HepG2 (cell line): ENCODE measurements around the gene KLF13. TPM values are rescaled to one million over a fixed set of nuclear protein-coding genes. Genes with fewer than 3 reads are reported as not detected.

Source experiments
- KDM1A ChIP-seq: IDR thresholded peaks from 2 replicates; pipeline ENCODE4 v1.6.1; 2016; ENCODE audit warnings: missing compliant biosample characterization
- ZNF775 ChIP-seq: sonication (generic); formaldehyde crosslinking; IDR thresholded peaks from 2 replicates; pipeline ENCODE4 v1.4.0; 2020; ENCODE audit warnings: missing genetic modification reagents, mild to moderate bottlenecking, moderate library complexity, borderline replicate concordance
- polyA plus RNA-seq, 8 experiments: library from polyadenylated mRNA; depleted of rRNA in 3 of 8; stranded (reverse) in 7 of 8; unstranded in 1 of 8; fragments of >200 nt; fragmentation: Illumina TruSeq in 4 of 8; extraction: Trizol in 4 of 8; gene quantifications; 2 replicates each; pipeline versions ENCODE4 v1.2.1 to v1.2.3, GENCODE V29; 2011 to 2016; ENCODE audit warnings: low read depth in 4 of 8, missing spikeins in 1 of 8, mixed read lengths in 1 of 8; ENCODE audit not compliant: insufficient read depth in 1 of 8
- total RNA-seq, 5 experiments: library from RNA; depleted of rRNA; stranded (reverse); fragments of >200 nt; fragmentation: Illumina TruSeq; extraction: Trizol; gene quantifications; 2 replicates each; pipeline ENCODE4 v1.2.3, GENCODE V29; 2016; ENCODE audit warnings: low read depth in 1 of 5
- TF ChIP-seq, protein P1 (sequence below), 2 experiments: fragments of 450-650 bp in 1 of 2; sonication (generic) in 1 of 2; formaldehyde crosslinking in 1 of 2; IDR thresholded peaks; 2 replicates each; pipeline versions ENCODE4 v1.6.1 to v1.8.0; 2016 to 2022; ENCODE audit warnings: antibody characterized with exemption in 1 of 2, mild to moderate bottlenecking in 1 of 2, missing genetic modification reagents in 1 of 2
- TF ChIP-seq, protein P2 (sequence below), 2 experiments: sonication (generic) in 1 of 2; formaldehyde crosslinking in 1 of 2; IDR thresholded peaks; 2 replicates each; pipeline versions ENCODE4 v1.4.0 to v1.6.1; 2018 to 2020; ENCODE audit warnings: missing genetic modification reagents in 2 of 2, borderline replicate concordance in 1 of 2, low read depth in 1 of 2, mild to moderate bottlenecking in 1 of 2, missing biosample characterization in 1 of 2
- TF ChIP-seq, protein P3 (sequence below): sonication (generic); formaldehyde crosslinking; IDR thresholded peaks from 2 replicates; pipeline ENCODE4 v1.4.0; 2020; ENCODE audit warnings: mild to moderate bottlenecking, missing genetic modification reagents

The KLF13 gene
- total and polyA plus RNA-seq, 2 of the 13 experiments (the other 11 are each of a cell fraction or from before 2014, with no cell fraction given): 16.8 to 25.1 TPM

GRCh38 chr15:31362886-31363285 lies 36.3 kb downstream of the KLF13 start (continued):
- TF ChIP-seq, protein P1, sequence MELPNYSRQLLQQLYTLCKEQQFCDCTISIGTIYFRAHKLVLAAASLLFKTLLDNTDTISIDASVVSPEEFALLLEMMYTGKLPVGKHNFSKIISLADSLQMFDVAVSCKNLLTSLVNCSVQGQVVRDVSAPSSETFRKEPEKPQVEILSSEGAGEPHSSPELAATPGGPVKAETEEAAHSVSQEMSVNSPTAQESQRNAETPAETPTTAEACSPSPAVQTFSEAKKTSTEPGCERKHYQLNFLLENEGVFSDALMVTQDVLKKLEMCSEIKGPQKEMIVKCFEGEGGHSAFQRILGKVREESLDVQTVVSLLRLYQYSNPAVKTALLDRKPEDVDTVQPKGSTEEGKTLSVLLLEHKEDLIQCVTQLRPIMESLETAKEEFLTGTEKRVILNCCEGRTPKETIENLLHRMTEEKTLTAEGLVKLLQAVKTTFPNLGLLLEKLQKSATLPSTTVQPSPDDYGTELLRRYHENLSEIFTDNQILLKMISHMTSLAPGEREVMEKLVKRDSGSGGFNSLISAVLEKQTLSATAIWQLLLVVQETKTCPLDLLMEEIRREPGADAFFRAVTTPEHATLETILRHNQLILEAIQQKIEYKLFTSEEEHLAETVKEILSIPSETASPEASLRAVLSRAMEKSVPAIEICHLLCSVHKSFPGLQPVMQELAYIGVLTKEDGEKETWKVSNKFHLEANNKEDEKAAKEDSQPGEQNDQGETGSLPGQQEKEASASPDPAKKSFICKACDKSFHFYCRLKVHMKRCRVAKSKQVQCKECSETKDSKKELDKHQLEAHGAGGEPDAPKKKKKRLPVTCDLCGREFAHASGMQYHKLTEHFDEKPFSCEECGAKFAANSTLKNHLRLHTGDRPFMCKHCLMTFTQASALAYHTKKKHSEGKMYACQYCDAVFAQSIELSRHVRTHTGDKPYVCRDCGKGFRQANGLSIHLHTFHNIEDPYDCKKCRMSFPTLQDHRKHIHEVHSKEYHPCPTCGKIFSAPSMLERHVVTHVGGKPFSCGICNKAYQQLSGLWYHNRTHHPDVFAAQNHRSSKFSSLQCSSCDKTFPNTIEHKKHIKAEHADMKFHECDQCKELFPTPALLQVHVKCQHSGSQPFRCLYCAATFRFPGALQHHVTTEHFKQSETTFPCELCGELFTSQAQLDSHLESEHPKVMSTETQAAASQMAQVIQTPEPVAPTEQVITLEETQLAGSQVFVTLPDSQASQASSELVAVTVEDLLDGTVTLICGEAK (IDR thresholded peaks at IDR 0.05): no peak
- TF ChIP-seq, protein P1 (CRISPR knock-in tag; IDR thresholded peaks at IDR 0.05): no peak
- TF ChIP-seq KDM1A (CRISPR knock-in tag) (no peak), ZNF775 (CRISPR knock-in tag) (no peak)
- TF ChIP-seq, protein P2, sequence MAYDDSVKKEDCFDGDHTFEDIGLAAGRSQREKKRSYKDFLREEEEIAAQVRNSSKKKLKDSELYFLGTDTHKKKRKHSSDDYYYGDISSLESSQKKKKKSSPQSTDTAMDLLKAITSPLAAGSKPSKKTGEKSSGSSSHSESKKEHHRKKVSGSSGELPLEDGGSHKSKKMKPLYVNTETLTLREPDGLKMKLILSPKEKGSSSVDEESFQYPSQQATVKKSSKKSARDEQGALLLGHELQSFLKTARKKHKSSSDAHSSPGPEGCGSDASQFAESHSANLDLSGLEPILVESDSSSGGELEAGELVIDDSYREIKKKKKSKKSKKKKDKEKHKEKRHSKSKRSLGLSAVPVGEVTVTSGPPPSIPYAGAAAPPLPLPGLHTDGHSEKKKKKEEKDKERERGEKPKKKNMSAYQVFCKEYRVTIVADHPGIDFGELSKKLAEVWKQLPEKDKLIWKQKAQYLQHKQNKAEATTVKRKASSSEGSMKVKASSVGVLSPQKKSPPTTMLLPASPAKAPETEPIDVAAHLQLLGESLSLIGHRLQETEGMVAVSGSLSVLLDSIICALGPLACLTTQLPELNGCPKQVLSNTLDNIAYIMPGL (CRISPR knock-in tag; IDR thresholded peaks at IDR 0.05; ENCODE audit: borderline replicate concordance in 1 of 2, low read depth in 1 of 2): no peak
- TF ChIP-seq, protein P3, sequence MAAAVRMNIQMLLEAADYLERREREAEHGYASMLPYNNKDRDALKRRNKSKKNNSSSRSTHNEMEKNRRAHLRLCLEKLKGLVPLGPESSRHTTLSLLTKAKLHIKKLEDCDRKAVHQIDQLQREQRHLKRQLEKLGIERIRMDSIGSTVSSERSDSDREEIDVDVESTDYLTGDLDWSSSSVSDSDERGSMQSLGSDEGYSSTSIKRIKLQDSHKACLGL (CRISPR knock-in tag): no peak
- TF ChIP-seq, all 625 proteins: peak for 0
